HG03045 (cell line): ENCODE results near the gene PGBD5.
"Not testable (repeated sequence)": the region's sequence is repeated elsewhere in the genome, so short reads cannot be mapped to it uniquely, and the experiment has no call there.

ENCODE experiments used
- ATAC-seq: cut with Tn5 transposase; IDR thresholded peaks from one replicate; pipeline ENCODE4 v1.9.1; 2021; ENCODE audit warnings: mild to moderate bottlenecking, moderate library complexity; ENCODE audit not compliant: unreplicated experiment

Gene PGBD5

GRCh38 chr1:230426246-230427093 is at the start of gene PGBD5:
PGBD5 (minus strand) TSS chr1:230426332; CDS start chr1:230425928, 404 bp downstream.
- peak; percentile 82 for ATAC-seq

GRCh38 chr1:230474924-230475323 is 48.8 kb upstream of the PGBD5 start:
- not testable (repeated sequence) for ATAC-seq

GRCh38 chr1:230470750-230471149 is 44.6 kb upstream of the PGBD5 start:
- not testable (repeated sequence) for ATAC-seq

- ATAC-seq: no peak
Observed at GRCh38 chr1:230469271-230469670, 43.1 kb upstream of the PGBD5 start.

- ATAC-seq: no peak
Observed at GRCh38 chr1:230465691-230466090, 39.6 kb upstream of the PGBD5 start.

- ATAC-seq: no peak
Observed at GRCh38 chr1:230464671-230465070, 38.5 kb upstream of the PGBD5 start.

GRCh38 chr1:230463760-230464159 is 37.6 kb upstream of the PGBD5 start:
- ATAC-seq: no peak

GRCh38 chr1:230463326-230463725 is 37.2 kb upstream of the PGBD5 start:
- ATAC-seq: no peak

GRCh38 chr1:230459465-230459864 is 33.3 kb upstream of the PGBD5 start:
- no peak for ATAC-seq

- no peak for ATAC-seq
Observed at GRCh38 chr1:230458509-230458908, 32.4 kb upstream of the PGBD5 start.

GRCh38 chr1:230456478-230456877 is 30.3 kb upstream of the PGBD5 start:
- ATAC-seq: no peak

- ATAC-seq: no peak
Observed at GRCh38 chr1:230455291-230455690, 29.2 kb upstream of the PGBD5 start.

GRCh38 chr1:230453377-230453776 is 27.2 kb upstream of the PGBD5 start:
- ATAC-seq: no peak

- ATAC-seq: no peak
Observed at GRCh38 chr1:230441183-230442029, 15.3 kb upstream of the PGBD5 start.

GRCh38 chr1:230435108-230435507 is 9.0 kb upstream of the PGBD5 start:
- no peak for ATAC-seq

- no peak for ATAC-seq
Observed at GRCh38 chr1:230431527-230431926, 5.4 kb upstream of the PGBD5 start.

GRCh38 chr1:230430499-230430898 is 4.4 kb upstream of the PGBD5 start:
- no peak for ATAC-seq

- no peak for ATAC-seq
Observed at GRCh38 chr1:230429067-230429735, 3.1 kb upstream of the PGBD5 start.

- ATAC-seq: no peak
Observed at GRCh38 chr1:230427981-230428380, 1.8 kb upstream of the PGBD5 start.

- no peak for ATAC-seq
Observed at GRCh38 chr1:230427094-230427876, 1.2 kb upstream of the PGBD5 start.
